ENCODE data around the gene AIPL1.
"Not testable (repeated sequence)": the region's sequence is repeated elsewhere in the genome, so short reads cannot be mapped to it uniquely, and the experiment has no call there.

Gene AIPL1, protein sequence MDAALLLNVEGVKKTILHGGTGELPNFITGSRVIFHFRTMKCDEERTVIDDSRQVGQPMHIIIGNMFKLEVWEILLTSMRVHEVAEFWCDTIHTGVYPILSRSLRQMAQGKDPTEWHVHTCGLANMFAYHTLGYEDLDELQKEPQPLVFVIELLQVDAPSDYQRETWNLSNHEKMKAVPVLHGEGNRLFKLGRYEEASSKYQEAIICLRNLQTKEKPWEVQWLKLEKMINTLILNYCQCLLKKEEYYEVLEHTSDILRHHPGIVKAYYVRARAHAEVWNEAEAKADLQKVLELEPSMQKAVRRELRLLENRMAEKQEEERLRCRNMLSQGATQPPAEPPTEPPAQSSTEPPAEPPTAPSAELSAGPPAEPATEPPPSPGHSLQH

DNA sequence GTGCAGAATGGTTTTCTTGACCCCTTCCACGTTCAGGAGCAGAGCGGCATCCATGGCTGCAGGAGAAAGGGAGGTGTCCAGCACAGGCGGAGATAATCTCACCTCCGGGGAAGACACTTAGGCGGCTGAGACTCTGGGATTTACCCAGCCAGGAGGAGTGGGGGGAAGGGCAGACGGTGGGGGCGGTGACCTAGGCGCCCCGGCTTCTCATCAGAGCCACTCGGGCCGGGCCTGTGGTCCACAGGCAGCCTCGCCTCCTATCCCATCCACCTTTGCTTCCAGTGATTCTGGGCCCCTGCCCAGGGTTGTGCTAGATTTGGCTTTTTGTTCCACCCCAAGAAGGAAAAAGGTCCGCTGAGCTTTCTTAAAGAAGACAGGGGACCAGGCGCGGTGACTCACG, at the start of gene AIPL1:
AIPL1 (minus strand) TSS at position 71 of the 400 bp plus-strand sequence; CDS start at position 54, 17 bp downstream.
- no peak within 1 kb of the TSS for H3K4me3 ChIP-seq (ENCODE audit: low read depth, low read length)
- TF ChIP-seq CTCF (IDR thresholded peaks at IDR 0.05; ENCODE audit: low read depth, low read length), result no peak

GRCh38 chr17:6483507-6483906, 48.6 kb upstream of the AIPL1 start:
- H3K4me3 ChIP-seq (ENCODE audit: low read depth, low read length), result no peak overlapping the region
- no peak for TF ChIP-seq CTCF (IDR thresholded peaks at IDR 0.05; ENCODE audit: low read depth, low read length)

DNA sequence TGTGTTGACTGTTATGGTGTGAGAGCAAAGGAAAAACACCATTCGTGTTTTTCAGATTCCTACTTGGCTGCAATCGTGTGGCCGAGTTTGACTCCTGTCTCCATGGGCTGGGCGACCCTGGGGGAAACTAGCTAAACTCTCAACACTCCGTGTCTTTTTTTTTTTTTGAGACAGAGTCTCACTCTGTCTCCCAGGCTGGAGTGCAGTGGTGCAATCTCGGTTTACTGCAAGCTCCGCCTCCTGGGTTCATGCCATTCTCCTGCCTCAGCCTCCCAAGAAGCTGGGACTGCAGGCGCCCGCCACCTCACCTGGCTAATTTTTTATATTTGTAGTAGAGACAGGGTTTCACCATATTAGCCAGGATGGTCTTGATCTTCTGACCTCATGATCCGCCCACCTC, 47.9 kb upstream of the AIPL1 start:
- not testable (repeated sequence) for H3K4me3 ChIP-seq (ENCODE audit: low read depth, low read length)

- no peak for TF ChIP-seq CTCF (IDR thresholded peaks at IDR 0.05; ENCODE audit: low read depth, low read length)
- no peak overlapping the region for H3K4me3 ChIP-seq (ENCODE audit: low read depth, low read length)
These were observed 47.2 kb upstream of the AIPL1 start for GRCh38 chr17:6482105-6482455.

DNA sequence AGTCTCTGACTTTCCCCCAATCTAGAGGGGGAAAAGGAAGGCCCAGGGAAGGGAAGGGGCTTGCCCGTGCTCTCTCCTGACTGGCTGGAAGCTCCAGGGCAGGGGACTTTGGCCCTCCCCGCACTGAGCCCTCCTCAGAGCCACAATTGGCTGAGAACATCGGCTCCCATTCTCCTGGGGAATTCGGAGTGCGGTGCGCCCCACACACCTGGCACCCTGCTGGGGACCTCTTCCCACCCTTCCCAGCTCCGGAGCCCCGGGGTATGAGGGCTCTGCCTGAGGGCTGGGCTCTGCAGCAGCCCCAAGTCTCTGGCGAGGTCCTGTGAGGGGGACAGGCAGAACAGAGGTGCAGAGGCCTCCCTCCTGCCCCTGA, 45.4 kb upstream of the AIPL1 start:
- H3K4me3 ChIP-seq (ENCODE audit: low read depth, low read length), result no peak overlapping the region
- no peak for TF ChIP-seq CTCF (IDR thresholded peaks at IDR 0.05; ENCODE audit: low read depth, low read length)

DNA sequence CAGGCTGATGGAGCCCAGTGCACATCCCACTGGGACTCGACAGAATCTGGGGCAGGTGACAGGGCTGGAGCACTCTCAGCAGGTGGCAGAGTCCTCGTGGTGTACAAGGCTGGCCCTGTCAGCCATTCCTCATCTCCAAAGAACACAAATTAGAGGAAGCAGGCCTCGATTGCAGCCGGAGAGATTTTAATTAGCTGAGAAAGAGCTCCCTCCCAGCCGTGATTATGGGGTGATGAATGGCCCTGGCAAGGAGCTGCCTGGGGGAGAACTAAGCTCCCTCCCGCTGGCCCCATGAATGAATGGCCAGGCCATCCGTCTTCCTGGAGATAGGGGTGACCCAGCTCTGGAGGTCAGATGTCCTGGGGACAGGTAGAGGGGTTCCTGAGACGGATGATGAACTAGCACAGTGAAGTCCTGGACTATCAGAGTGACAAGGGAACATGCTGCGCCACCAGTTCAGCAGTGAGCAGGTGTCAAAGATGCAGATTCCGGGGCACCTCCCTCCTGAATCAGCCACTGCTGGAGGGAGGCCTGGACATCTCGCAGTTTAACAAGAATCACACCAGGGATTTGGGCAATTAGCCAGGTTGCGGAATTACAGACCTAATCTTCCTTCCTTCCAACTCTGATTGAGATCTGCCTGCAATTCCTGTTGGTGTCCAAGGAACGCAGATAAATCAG, 44.8 kb upstream of the AIPL1 start:
- H3K4me3 ChIP-seq (ENCODE audit: low read depth, low read length), result no peak overlapping the region
- no peak for TF ChIP-seq CTCF (IDR thresholded peaks at IDR 0.05; ENCODE audit: low read depth, low read length)

- TF ChIP-seq CTCF (IDR thresholded peaks at IDR 0.05; ENCODE audit: low read depth, low read length), result no peak
These were observed 43.6 kb upstream of the AIPL1 start for GRCh38 chr17:6478486-6478885.

More at GRCh38 chr17:6478486-6478885, 43.6 kb upstream of the AIPL1 start:
- no peak overlapping the region for H3K4me3 ChIP-seq (ENCODE audit: low read depth, low read length)

Data from WI38 (cell line).